HTR-8/SVneo (cell line): Measurements from ENCODE around the gene DOC2B.

Experiments
- DNase-seq: peaks from one replicate; pipeline ENCODE4 v3.0.0; 2011; ENCODE audit warnings: low spot score, mixed read lengths; ENCODE audit not compliant: insufficient read length
- FAIRE-seq: peaks from 2 replicates; lab custom pipeline; 2011; peaks lifted over from hg19 to GRCh38; lab: Jason Lieb, UNC

Gene DOC2B

DNA sequence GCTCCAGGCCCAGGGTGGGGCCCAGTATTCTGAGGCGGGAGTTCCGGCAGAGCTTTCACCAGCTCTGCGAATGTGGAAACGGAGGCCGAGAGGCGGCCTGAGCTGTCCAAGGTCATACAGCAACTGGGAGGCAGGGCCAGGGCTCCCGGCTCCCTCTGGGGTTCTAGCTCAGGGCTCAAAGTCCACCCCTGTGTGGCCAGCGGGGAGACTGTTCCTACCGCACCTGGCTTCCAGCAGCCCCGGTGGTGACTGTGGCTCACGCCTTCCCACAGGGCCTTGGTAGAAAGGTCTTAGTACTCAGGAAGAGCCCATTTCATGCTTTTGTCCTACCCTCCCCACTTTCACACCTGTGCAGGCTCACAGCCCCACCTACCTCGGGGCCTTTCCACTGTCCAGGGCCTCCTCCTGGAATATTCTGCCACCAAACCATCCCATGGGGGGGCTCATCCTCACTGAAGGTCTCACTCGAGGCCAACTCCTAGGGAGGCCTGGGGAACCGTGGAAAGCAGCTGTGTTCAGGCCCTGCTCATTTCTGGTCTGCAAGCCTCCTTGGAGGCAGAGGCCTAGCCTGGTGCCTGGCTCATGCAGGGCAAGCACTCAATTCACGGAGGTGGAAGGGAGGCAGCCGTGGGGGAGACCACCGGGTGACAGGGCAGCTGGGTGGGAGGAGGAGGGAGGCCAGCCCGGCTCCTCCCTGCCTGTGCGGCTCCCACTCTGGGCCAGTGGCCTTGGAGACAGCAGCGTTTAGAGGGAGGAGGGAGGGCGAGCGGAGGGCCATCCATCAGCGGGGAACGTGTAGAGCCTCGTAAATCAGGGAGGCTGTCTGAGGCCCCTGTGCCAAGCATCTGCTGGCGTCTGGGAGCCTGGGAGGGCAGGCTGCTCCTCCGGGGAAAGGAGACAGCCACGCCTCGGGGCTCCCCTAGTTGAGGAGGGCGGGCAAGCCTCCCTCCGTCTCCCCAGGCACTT, 12.7 kb upstream of the DOC2B start:
- DNase-seq (no peak), FAIRE-seq (no peak)

DNA sequence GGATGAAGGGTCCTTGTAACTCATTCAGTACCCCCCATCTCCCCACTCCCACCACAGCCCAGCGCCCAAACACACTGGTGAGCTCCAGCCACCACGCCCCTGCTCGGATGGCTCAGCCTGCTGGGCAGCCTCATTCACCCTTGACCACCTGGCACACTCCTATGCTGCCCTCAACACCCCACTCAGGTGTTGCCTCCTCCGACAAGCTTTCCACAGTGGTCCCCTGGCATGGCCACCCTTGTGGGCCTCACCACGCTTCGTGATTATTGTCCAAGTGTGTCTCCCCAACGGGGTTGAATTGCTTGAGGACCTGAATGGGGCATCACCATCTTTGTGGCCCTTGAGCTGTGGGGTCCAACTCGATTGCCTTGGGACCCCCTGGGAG, 12.0 kb upstream of the DOC2B start:
- no peak for FAIRE-seq

DNA sequence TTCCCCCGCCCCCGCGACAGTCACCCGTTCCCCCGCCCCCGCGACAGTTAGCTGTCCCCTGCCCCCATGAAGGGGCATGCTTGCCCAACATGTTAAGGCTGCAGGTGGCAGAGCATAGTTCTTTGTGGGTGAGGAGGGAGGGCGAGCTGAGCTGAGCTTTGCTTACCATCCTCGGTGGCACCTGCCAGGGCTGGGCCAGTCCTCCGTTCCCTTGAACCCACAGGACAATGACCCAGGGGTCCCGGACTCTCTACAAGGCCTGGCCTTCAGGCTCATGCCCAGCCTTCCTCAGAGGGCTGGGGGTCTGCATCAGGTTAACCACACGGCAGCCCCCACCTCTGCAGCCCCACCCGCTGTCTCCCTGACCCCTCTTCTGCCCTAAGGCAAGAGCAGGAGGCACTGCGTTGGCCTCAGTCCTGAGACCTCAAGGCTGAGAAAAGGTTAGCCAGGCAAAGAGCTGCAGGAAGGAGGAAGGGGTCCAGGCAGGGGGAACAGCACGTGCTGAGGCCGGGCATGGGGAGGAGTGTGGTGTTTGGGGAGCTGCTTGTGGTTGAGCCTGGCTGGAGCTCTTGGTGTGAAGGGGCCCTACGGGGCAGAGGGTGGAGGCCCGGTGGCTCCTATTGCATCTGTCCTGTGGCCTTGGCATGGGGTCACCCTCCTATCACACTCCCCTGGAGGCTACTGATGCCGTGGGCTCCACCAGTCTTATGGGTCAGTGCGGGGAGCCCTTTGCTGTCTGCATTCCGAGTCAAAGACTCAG, 11.4 kb upstream of the DOC2B start:
- no peak for FAIRE-seq
- no peak for DNase-seq

More for the DNA sequence above, 12.0 kb upstream of the DOC2B start:
- no peak for DNase-seq

DNA sequence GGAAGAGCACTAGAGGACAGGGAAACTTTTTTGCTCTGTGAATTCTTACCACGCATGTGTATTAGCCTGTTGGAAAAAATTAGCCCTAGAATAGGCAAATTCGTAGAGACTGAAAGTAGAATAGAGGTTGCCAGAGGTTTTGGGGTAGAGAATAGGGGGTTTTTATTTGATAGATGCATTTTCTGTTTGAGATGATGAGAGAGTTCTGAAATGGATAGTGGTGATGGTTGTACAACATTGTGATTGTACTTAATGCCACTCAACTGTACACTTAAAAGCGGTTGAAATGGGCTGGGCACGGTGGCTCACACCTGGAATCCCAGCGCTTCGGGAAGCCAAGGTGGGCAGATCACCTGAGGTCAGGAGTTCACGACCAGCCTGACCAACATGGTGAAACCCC, 8.0 kb upstream of the DOC2B start:
- FAIRE-seq: no peak
- DNase-seq: no peak

- DNase-seq (no peak), FAIRE-seq (no peak)
These were observed 5.7 kb upstream of the DOC2B start for GRCh38 chr17:187130-187529.

GRCh38 chr17:185445-186138, 4.1 kb upstream of the DOC2B start:
- DNase-seq: no peak
- no peak for FAIRE-seq

DNA sequence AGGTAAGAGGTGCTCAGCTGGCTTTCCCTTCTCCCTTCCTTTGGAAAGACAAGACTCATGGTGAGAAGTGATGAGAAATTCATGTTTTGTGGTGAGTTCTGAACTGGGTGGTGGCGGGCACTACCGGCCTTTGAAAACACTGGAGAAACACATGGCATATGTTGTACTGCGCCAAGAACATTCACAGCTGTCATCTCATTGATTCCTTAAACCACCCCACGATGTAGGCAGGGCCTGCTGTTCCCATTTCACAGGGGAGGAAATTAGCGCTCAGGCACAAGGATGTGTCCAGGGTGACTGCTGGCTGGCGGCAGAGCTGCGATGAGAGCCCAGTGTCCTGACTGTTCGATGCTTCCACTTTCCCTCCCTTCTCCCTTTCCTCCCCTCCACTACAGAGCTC, 1.6 kb upstream of the DOC2B start:
- no peak for DNase-seq
- FAIRE-seq: no peak

DNA sequence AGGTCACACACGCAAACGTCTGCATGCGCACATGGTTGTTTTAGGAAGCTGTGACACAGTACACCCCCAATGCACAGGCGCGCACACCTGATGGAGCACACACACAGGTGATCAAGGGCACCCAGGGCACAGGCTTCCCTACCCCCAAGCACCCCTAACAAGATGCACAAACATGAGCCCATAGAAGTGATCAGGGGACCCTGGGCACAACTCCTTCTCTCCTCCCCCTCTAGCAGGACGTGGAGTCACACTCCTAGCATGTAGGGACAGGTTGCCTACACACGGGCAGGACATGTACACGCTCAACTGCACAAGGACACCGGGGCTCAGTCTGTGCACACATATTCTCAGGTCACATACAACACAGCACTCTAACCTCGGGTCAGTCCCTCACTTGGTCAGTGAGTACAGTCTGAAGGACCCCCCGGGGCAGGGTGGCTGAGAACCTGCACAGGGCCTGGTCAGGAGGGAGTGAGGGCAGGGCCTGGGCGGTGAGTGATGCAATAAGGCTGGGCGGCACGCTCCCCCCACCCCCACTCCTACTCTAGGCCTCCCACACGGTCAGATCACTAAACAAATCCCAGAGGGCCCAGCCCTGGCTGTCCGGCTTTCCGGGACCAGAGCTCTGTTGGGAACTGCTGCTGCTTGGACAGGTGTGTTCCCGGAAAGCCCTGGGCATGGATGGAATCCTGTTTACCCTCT, 751 bp upstream of the DOC2B start:
- FAIRE-seq: peak; percentile 55
- no peak for DNase-seq

GRCh38 chr17:180381-181244, 837 bp downstream of the DOC2B start:
- FAIRE-seq: no peak
- DNase-seq: no peak

GRCh38 chr17:179781-180380, 1.6 kb downstream of the DOC2B start:
- DNase-seq: no peak
- no peak for FAIRE-seq

DNA sequence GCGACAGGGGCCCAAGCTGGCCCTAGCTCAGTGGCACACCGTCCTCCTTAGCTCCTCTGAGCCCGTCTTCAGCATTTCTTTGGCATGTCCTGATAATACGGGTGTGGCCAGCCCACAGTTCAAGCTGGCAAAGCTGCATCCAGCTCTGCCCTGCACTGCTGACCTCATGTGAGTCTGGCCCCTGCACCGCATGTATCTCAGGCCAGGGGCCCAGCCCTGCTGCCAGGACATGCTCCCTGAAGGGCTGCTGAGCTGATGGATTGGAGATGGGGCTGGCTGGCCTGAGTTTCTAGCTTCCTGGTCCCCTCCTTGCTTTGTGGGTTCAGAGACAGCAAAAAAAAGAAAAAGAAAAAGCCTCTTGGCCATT, 2.4 kb downstream of the DOC2B start:
- FAIRE-seq: no peak
- no peak for DNase-seq

GRCh38 chr17:178292-179065, 3.0 kb downstream of the DOC2B start:
- DNase-seq (no peak), FAIRE-seq (no peak)

DNA sequence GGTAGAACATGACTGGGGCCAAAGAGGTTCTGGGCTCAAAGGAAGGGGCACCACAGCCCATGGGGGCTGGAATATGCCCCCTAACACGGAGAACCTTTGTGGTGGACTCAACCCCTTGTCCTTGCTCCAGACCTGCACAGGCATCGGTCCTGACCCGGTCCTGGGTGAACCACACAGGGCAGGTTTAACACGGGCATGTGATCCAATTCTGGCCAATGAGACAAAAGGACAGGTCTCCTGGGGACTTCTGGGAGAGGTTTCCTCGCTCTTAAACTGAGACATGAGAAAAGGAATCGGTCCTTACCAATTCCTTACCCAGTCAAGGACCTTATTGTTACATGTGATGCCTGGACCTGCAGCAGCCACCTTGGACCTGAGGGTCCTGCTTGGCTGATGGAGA, 3.7 kb downstream of the DOC2B start:
- no peak for DNase-seq
- no peak for FAIRE-seq

GRCh38 chr17:177155-177554, 4.3 kb downstream of the DOC2B start:
- no peak for FAIRE-seq
- DNase-seq: no peak

GRCh38 chr17:173166-173911, 8.1 kb downstream of the DOC2B start:
- DNase-seq (no peak), FAIRE-seq (no peak)

GRCh38 chr17:172401-172800, 9.0 kb downstream of the DOC2B start:
- no peak for DNase-seq
- FAIRE-seq: no peak

- FAIRE-seq: no peak
- DNase-seq: no peak
These were observed 9.6 kb downstream of the DOC2B start for GRCh38 chr17:171871-172270.
